ENCODE results near the gene BUD31. TPM values are rescaled to one million over a fixed set of nuclear protein-coding genes. Genes with fewer than 3 reads are reported as not detected.

BUD31 gene
- total and polyA plus RNA-seq, 2 of the 13 experiments (the other 11 are each of a cell fraction or from before 2014, with no cell fraction given): 35.1 to 79.1 TPM

- no peak for ATAC-seq
- BruUV-seq (replicated peaks): no TSS peak
- no peak for TF ChIP-seq USF2 (IDR thresholded peaks at IDR 0.05; ENCODE audit: low read depth, low read length)
- TF ChIP-seq USF2 (CRISPR knock-in tag; IDR thresholded peaks at IDR 0.05; ENCODE audit: borderline replicate concordance): no peak
- no peak for TF ChIP-seq ZNF441 (CRISPR knock-in tag; IDR thresholded peaks at IDR 0.05; ENCODE audit: borderline replicate concordance)
- TF ChIP-seq NCOR1 (IDR thresholded peaks at IDR 0.05; ENCODE audit: borderline replicate concordance, low read length): no peak
- TF ChIP-seq BCL6 (CRISPR knock-in tag; IDR thresholded peaks at IDR 0.05): no peak
- TF ChIP-seq TBL1XR1 (IDR thresholded peaks at IDR 0.05; ENCODE audit: borderline replicate concordance, low read length, partially characterized antibody): no peak
- TF ChIP-seq ZSCAN12 (CRISPR knock-in tag; IDR thresholded peaks at IDR 0.05): no peak
- TF ChIP-seq RFXAP (CRISPR knock-in tag; IDR thresholded peaks at IDR 0.05; ENCODE audit: borderline replicate concordance): no peak
- no peak for TF ChIP-seq RELA (CRISPR knock-in tag; IDR thresholded peaks at IDR 0.05)
- TF ChIP-seq DMAP1 (CRISPR knock-in tag; IDR thresholded peaks at IDR 0.05): no peak
- no peak for TF ChIP-seq SRF (IDR thresholded peaks at IDR 0.05; ENCODE audit: low read depth, low read length)
- no peak for TF ChIP-seq ZNF432 (CRISPR knock-in tag; IDR thresholded peaks at IDR 0.05; ENCODE audit: borderline replicate concordance)
- FAIRE-seq: no peak
- H3K27me3 ChIP-seq (ENCODE audit: control insufficient read depth in 1 of 2, insufficient read depth in 2 of 2, low read length in 2 of 2): no peaks in the 10 kb centered on the region
- intact Hi-C loops (cut with micrococcal nuclease; ENCODE audit: unreplicated experiment) (loop anchor here (5.0 kb wide), 1 partner anchor 37 kb away; the partner anchor contains the start of genes BUD31 and PDAP1), in situ Hi-C loops (cut with HindIII; ENCODE audit: extremely low pct_ligation_motif_present, low pct_unique_long_range_greater_than_20kb) (no loop called here)
- no peak overlapping the region for H3K9ac ChIP-seq (ENCODE audit: insufficient read depth, low read depth, low read length)
- H3K79me2 ChIP-seq (ENCODE audit: insufficient read depth, low read length): no peaks in the 10 kb centered on the region
- H3K9me3 ChIP-seq (ENCODE audit: low read length): no peaks in the 10 kb centered on the region
- no peak overlapping the region for H2AFZ ChIP-seq (ENCODE audit: low read length)
- H3K4me1 ChIP-seq (ENCODE audit: insufficient read depth, low read length): peaks cover 27% of the 10 kb centered on the region
- WGBS (ENCODE audit: low lambda C conversion rate): 90% methylated on average over 9 of the region's 9 CpGs
- H4K20me1 ChIP-seq (ENCODE audit: insufficient read depth, low read length): no peaks in the 10 kb centered on the region
- no peak overlapping the region for H3K4me2 ChIP-seq (ENCODE audit: low read depth, low read length)
- no peak overlapping the region for H3K27ac ChIP-seq (ENCODE audit: extremely low read length, insufficient read depth, low read length)
- CTCF ChIA-PET (ENCODE audit: low intra/inter-chr PET ratio, low total read pairs): no interaction called here
- no peak overlapping the region for H3K4me3 ChIP-seq (replicated peaks in 1 of 3; ENCODE audit: insufficient read depth in 1 of 3, low read depth in 2 of 3, low read length in 3 of 3)
- peaks cover 4 to 21% of the 10 kb centered on the region in 2 experiments; a peak in 4 of 5 replicates for H3K36me3 ChIP-seq (replicated peaks in 1 of 2; ENCODE audit: control insufficient read depth in 1 of 2, insufficient read depth in 2 of 2, low read length in 2 of 2)
- DNase-seq (ENCODE audit: low spot score): no peak
- POLR2A ChIA-PET: interaction anchor here (1.2 kb wide), 1 partner anchor 10 kb away, joined by 6 read pairs; no protein-coding TSS in a partner anchor
Observed at GRCh38 chr7:99369767-99370391, 38.9 kb upstream of the BUD31 start.

Data from HepG2 (cell line).